HG03097 (cell line): ENCODE results near the gene HOMER3.

Experiments
- ATAC-seq: cut with Tn5 transposase; IDR thresholded peaks from one replicate; pipeline ENCODE4 v1.9.1; 2021; ENCODE audit not compliant: unreplicated experiment, low FRiP score

HOMER3 gene

GRCh38 chr19:18940769-18941627, at the start of gene HOMER3:
TSS of gene HOMER3 (minus strand) at chr19:18941217. CDS start at chr19:18938982, 2,235 bp downstream.
- ATAC-seq: no peak

GRCh38 chr19:18990128-18990708, 49.2 kb upstream of the HOMER3 start:
- ATAC-seq: no peak

GRCh38 chr19:18989316-18989715, 48.3 kb upstream of the HOMER3 start:
- ATAC-seq: no peak

GRCh38 chr19:18987456-18987855, 46.4 kb upstream of the HOMER3 start:
- ATAC-seq: no peak

GRCh38 chr19:18985257-18985656, 44.2 kb upstream of the HOMER3 start:
- no peak for ATAC-seq

- no peak for ATAC-seq
Measured at GRCh38 chr19:18984251-18984650, 43.2 kb upstream of the HOMER3 start.

GRCh38 chr19:18982669-18983068, 41.7 kb upstream of the HOMER3 start:
- ATAC-seq: no peak

- ATAC-seq: no peak
Measured at GRCh38 chr19:18980432-18981020, 39.5 kb upstream of the HOMER3 start.

- ATAC-seq: no peak
Measured at GRCh38 chr19:18978616-18979015, 37.6 kb upstream of the HOMER3 start.

- ATAC-seq: no peak
Measured at GRCh38 chr19:18975869-18976268, 34.9 kb upstream of the HOMER3 start.

GRCh38 chr19:18975011-18975410, 34.0 kb upstream of the HOMER3 start:
- ATAC-seq: no peak

- ATAC-seq: no peak
Measured at GRCh38 chr19:18972851-18973250, 31.8 kb upstream of the HOMER3 start.

- ATAC-seq: no peak
Measured at GRCh38 chr19:18972301-18972811, 31.3 kb upstream of the HOMER3 start.

- ATAC-seq: no peak
Measured at GRCh38 chr19:18969931-18970659, 29.1 kb upstream of the HOMER3 start.

- ATAC-seq: no peak
Measured at GRCh38 chr19:18967358-18968146, 26.5 kb upstream of the HOMER3 start.

GRCh38 chr19:18966307-18966706, 25.3 kb upstream of the HOMER3 start:
- no peak for ATAC-seq

- no peak for ATAC-seq
Measured at GRCh38 chr19:18964121-18964520, 23.1 kb upstream of the HOMER3 start.

GRCh38 chr19:18961767-18962620, 21.0 kb upstream of the HOMER3 start:
- ATAC-seq: no peak

- no peak for ATAC-seq
Measured at GRCh38 chr19:18960370-18960769, 19.4 kb upstream of the HOMER3 start.
